HG03175 (cell line): ENCODE measurements around the gene LUZP2.

Experiments used
- ATAC-seq: cut with Tn5 transposase; IDR thresholded peaks from one replicate; pipeline ENCODE4 v1.9.1; 2021; ENCODE audit warnings: mild to moderate bottlenecking, moderate library complexity; ENCODE audit not compliant: unreplicated experiment

LUZP2 gene

GRCh38 chr11:24628224-24628776, 131.4 kb downstream of the LUZP2 start:
- ATAC-seq: no peak

GRCh38 chr11:24634606-24635160, 137.8 kb downstream of the LUZP2 start:
- no peak for ATAC-seq

- ATAC-seq: no peak
These were observed 138.9 kb downstream of the LUZP2 start for GRCh38 chr11:24635588-24636290.

- no peak for ATAC-seq
These were observed 139.4 kb downstream of the LUZP2 start for GRCh38 chr11:24636291-24636629.

GRCh38 chr11:24637520-24637919, 140.7 kb downstream of the LUZP2 start:
- ATAC-seq: no peak

GRCh38 chr11:24642648-24643047, 145.8 kb downstream of the LUZP2 start:
- ATAC-seq: no peak

- ATAC-seq: no peak
These were observed 148.7 kb downstream of the LUZP2 start for GRCh38 chr11:24645563-24645962.

GRCh38 chr11:24651873-24652272, 155.0 kb downstream of the LUZP2 start:
- no peak for ATAC-seq

- ATAC-seq: no peak
These were observed 157.0 kb downstream of the LUZP2 start for GRCh38 chr11:24653901-24654300.

GRCh38 chr11:24661331-24661730, 164.5 kb downstream of the LUZP2 start:
- ATAC-seq: no peak

GRCh38 chr11:24664399-24664798, 167.5 kb downstream of the LUZP2 start:
- ATAC-seq: no peak

- no peak for ATAC-seq
These were observed 170.6 kb downstream of the LUZP2 start for GRCh38 chr11:24667353-24667968.

GRCh38 chr11:24678703-24679348, 182.0 kb downstream of the LUZP2 start:
- ATAC-seq: no peak

GRCh38 chr11:24679821-24680351, 183.0 kb downstream of the LUZP2 start:
- ATAC-seq: no peak

GRCh38 chr11:24683583-24683982, 186.7 kb downstream of the LUZP2 start:
- ATAC-seq: no peak

- no peak for ATAC-seq
These were observed 189.0 kb downstream of the LUZP2 start for GRCh38 chr11:24685821-24686220.

GRCh38 chr11:24687531-24688147, 190.8 kb downstream of the LUZP2 start:
- no peak for ATAC-seq

- no peak for ATAC-seq
These were observed 192.1 kb downstream of the LUZP2 start for GRCh38 chr11:24688981-24689380.

GRCh38 chr11:24697522-24698111, 200.8 kb downstream of the LUZP2 start:
- ATAC-seq: no peak

GRCh38 chr11:24704716-24705115, 207.9 kb downstream of the LUZP2 start:
- no peak for ATAC-seq

- ATAC-seq: no peak
These were observed 208.6 kb downstream of the LUZP2 start for GRCh38 chr11:24705474-24705873.
